ENCODE measurements around the gene KIAA0753.

The KIAA0753 gene

GRCh38 chr17:6654841-6655731 lies 14.6 kb upstream of the KIAA0753 start:
- Histone ChIP-seq H3K36me3 (ENCODE audit: control insufficient read depth, insufficient read depth, low read length) (no peaks in the 10 kb centered on the region), H3K27me3 (replicated peaks; ENCODE audit: control insufficient read depth, insufficient read depth, low read length) (no peaks in the 10 kb centered on the region), H3K4me3 (replicated peaks; ENCODE audit: low read depth, low read length) (peak overlapping the region; percentile 50)
- DNase-seq (ENCODE audit: extremely low read depth, insufficient read length): no peak
- TF ChIP-seq, protein P1, sequence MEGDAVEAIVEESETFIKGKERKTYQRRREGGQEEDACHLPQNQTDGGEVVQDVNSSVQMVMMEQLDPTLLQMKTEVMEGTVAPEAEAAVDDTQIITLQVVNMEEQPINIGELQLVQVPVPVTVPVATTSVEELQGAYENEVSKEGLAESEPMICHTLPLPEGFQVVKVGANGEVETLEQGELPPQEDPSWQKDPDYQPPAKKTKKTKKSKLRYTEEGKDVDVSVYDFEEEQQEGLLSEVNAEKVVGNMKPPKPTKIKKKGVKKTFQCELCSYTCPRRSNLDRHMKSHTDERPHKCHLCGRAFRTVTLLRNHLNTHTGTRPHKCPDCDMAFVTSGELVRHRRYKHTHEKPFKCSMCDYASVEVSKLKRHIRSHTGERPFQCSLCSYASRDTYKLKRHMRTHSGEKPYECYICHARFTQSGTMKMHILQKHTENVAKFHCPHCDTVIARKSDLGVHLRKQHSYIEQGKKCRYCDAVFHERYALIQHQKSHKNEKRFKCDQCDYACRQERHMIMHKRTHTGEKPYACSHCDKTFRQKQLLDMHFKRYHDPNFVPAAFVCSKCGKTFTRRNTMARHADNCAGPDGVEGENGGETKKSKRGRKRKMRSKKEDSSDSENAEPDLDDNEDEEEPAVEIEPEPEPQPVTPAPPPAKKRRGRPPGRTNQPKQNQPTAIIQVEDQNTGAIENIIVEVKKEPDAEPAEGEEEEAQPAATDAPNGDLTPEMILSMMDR (IDR thresholded peaks at IDR 0.05; ENCODE audit: insufficient read depth, low read length, poor library complexity, severe bottlenecking): no peak

- Histone ChIP-seq H3K4me3 (replicated peaks; ENCODE audit: low read depth, low read length) (peak overlapping the region; percentile 74), H3K27me3 (replicated peaks; ENCODE audit: control insufficient read depth, insufficient read depth, low read length) (no peaks in the 10 kb centered on the region), H3K36me3 (ENCODE audit: control insufficient read depth, insufficient read depth, low read length) (no peaks in the 10 kb centered on the region)
- DNase-seq (ENCODE audit: extremely low read depth, insufficient read length): peak; percentile 61
- TF ChIP-seq, protein P1 (IDR thresholded peaks at IDR 0.05; ENCODE audit: insufficient read depth, low read length, poor library complexity, severe bottlenecking): no peak
Observed at GRCh38 chr17:6651919-6652452, 11.5 kb upstream of the KIAA0753 start.

- DNase-seq (ENCODE audit: extremely low read depth, insufficient read length): peak; percentile 92
- peaks cover 3% of the 10 kb centered on the region; the same call in 1 of the 2 replicates for H3K36me3 ChIP-seq (ENCODE audit: control insufficient read depth, insufficient read depth, low read length)
- H3K27me3 ChIP-seq (replicated peaks; ENCODE audit: control insufficient read depth, insufficient read depth, low read length): no peaks in the 10 kb centered on the region
- H3K4me3 ChIP-seq (replicated peaks; ENCODE audit: low read depth, low read length): peak within 1 kb of the TSS; percentile 74
- TF ChIP-seq, protein P1 (IDR thresholded peaks at IDR 0.05; ENCODE audit: insufficient read depth, low read length, poor library complexity, severe bottlenecking): no peak
Observed at GRCh38 chr17:6651354-6651918, 10.9 kb upstream of the KIAA0753 start, which contains the start of the genes C17orf100 and MED31. Gene C17orf100 (plus strand): TSS chr17:6651762. CDS start chr17:6651914, 152 bp downstream. Gene MED31 (minus strand): TSS chr17:6651605. CDS start chr17:6651528, 77 bp downstream.

DNA sequence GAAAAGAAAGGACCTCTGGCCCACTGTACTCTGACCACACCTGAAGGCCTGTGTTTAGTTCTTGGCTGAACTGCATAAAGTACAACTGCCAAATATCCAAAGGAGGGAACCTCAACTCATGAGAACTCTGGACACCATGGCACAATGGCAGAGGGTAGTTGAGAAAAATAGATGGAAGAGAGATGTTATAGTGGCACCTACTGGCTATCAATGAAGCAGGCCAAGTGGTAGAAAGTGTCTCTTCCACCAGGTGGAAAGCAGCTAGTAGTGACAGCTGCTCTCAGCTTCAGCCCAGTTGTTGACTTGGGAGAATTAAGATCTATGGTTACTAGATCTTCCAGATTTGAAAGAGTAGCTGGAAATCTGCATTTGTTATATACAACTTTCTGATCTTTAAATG lies 7.7 kb upstream of the KIAA0753 start:
- H3K36me3 ChIP-seq (ENCODE audit: control insufficient read depth, insufficient read depth, low read length): peaks cover 3% of the 10 kb centered on the region; the same call in 1 of the 2 replicates
- no peak overlapping the region for H3K4me3 ChIP-seq (replicated peaks; ENCODE audit: low read depth, low read length)
- no peak for DNase-seq (ENCODE audit: extremely low read depth, insufficient read length)
- TF ChIP-seq, protein P1 (IDR thresholded peaks at IDR 0.05; ENCODE audit: insufficient read depth, low read length, poor library complexity, severe bottlenecking): peak; percentile 35
- no peaks in the 10 kb centered on the region for H3K27me3 ChIP-seq (replicated peaks; ENCODE audit: control insufficient read depth, insufficient read depth, low read length)

DNA sequence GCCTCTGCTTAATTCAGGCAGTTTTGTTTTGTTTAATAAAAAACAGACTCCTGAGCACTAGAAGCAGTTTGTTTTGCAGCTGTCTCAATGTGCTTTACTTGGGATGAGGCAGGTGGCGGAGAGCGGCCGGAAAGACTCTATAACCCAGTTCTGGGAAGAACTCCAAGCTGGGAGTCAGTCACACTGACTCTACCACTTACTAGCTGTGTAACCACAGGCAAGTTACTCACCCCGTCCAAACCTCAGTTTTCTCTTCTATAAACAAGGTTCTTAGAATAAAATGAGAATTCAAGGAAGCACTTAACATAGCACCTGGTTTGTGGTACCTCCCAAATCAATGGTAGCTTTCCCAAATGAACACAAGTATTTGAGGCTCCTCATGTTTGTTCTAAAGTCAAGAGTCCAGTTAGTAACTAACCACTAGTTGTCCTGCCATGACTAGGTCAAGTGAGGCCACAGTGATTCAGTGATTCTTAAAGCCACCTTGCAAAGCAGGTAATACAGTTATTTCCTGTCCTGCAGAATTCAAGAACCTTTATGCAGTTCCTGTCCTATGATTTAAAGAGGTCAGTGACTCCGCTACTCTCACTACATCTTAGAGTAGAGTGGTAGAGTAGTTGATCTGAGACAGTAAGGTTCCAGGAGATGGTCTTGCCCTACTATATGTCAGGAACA lies 3.1 kb upstream of the KIAA0753 start:
- TF ChIP-seq, protein P1 (IDR thresholded peaks at IDR 0.05; ENCODE audit: insufficient read depth, low read length, poor library complexity, severe bottlenecking): no peak
- DNase-seq (ENCODE audit: extremely low read depth, insufficient read length): no peak
- no peak overlapping the region for H3K4me3 ChIP-seq (replicated peaks; ENCODE audit: low read depth, low read length)
- no peaks in the 10 kb centered on the region for H3K27me3 ChIP-seq (replicated peaks; ENCODE audit: control insufficient read depth, insufficient read depth, low read length)
- H3K36me3 ChIP-seq (ENCODE audit: control insufficient read depth, insufficient read depth, low read length): peaks cover 3% of the 10 kb centered on the region; the same call in 1 of the 2 replicates

All from GM06990 (cell line).